ENCODE data around the gene ADRA1B.
A peak's percentile ranks its signal among the peaks of the same experiment; 100 is the strongest.

The ADRA1B gene

DNA sequence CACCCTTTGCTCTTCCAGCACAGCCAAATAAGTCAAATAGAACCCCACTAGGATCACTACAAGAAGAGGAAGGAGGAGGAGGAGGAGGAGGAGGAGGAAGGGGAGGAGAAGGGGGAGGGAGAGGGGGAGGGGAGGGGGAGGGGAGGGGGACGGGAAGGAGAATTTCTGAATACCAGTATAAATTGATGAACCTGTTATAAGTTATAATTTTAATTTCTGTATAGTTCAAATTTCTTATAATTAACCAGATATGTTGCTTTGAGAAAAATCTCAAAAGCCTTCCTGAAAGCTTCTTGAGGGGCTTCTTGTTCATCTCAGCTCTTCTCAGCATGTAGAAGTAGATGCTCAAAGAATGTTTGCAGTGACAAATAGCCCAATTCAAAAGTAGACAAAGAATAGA, 15.0 kb upstream of the ADRA1B start:
- FAIRE-seq (no peak), DNase-seq (ENCODE audit: low spot score) (no peak)

DNA sequence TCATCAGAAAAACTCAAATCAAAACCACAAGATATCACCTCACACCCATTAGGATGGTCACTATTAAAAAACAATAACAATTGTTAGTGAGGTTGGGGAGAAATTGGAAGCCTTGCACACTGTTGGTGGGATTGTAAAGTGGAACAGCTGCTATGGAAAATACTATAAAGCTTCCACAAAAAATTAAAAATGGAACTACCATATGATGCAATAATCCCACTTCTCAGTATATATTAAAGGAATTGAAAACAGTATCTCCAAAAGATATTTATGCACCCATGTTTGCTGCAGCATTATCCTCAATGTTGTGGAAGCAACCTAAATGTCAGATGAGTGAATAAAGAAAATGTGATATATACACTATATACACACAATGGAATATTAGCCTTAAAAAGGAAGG, 14.5 kb upstream of the ADRA1B start:
- FAIRE-seq (no peak), DNase-seq (ENCODE audit: low spot score) (no peak)

DNA sequence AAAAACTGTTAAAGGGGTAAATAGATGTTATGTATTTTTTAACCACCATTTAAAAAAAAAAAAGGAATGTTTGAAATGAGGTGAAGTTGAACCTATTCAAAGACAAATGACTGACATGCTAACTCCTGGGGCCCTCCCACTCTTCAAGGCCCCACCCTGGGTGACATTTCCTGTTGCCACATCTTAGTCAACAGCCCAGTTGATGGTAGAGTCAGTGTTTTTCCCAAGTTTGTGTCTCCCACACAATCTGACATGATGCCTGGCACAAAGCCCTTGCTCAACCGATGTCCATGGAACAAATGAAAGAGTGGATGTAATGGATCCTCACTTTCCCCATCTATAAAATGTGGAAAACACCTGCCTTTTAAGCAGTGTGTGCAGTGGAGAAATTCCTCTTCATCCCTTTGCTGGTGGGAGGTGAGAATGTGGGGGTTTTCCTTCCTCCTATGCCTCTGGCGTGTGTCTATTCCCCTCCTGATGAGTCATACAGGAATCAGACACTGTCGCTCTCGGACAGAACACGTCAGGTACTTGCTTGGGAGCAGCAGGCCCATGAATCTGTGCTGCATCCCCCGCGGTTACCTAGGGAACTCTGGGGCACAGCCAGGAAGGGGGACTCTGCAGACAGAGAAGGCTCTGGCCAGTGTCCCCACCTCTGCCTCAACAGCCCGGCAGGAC, 13.7 kb upstream of the ADRA1B start:
- peak; percentile 44 for FAIRE-seq

GRCh38 chr5:159903131-159903530, 13.2 kb upstream of the ADRA1B start:
- FAIRE-seq (no peak), DNase-seq (ENCODE audit: low spot score) (no peak)

More for the DNA sequence above, 13.7 kb upstream of the ADRA1B start:
- DNase-seq (ENCODE audit: low spot score): peak; percentile 87

- FAIRE-seq (no peak), DNase-seq (ENCODE audit: low spot score) (no peak)
Measured at GRCh38 chr5:159904874-159905273, 11.4 kb upstream of the ADRA1B start.

DNA sequence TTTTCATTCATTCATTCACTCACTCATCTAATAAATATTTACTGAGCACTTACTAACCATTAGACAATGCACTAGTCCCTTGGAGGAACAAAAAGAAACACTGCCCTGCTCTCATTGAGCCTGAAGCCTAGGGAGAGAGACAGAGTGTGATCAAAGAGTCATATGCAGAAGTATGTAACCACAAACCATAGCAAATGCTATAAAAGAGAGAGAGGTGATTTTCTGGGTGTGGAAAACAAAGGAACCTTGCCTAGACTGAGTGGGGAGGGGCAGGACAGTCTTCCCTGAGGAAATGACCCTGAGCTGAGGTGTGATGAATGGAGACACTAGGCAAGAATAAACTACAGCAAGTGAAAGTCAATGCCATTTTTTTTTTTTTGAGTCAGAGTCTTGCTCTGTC, 10.8 kb upstream of the ADRA1B start:
- FAIRE-seq: peak; percentile 40
- peak; percentile 87 for DNase-seq (ENCODE audit: low spot score)

DNA sequence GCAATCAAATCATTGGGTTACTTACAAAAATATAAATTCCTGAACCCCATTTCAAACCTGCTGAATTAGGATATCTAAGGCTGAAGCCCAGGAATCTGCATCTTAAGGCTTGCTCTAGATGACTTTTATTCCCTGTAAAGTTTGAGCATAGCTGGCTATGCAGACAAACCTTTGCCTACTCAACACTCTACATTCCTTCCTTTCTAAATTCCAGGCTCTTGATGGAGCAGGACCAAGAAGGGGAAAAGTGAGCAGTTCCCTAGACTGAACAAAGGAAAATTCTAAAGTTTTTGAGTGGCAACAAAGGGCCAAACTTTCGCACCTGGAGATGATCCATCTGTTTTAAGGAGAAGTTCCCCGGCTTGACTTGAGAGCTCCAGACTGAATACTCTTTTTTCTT, 9.8 kb upstream of the ADRA1B start:
- DNase-seq (ENCODE audit: low spot score): no peak
- FAIRE-seq: no peak

DNA sequence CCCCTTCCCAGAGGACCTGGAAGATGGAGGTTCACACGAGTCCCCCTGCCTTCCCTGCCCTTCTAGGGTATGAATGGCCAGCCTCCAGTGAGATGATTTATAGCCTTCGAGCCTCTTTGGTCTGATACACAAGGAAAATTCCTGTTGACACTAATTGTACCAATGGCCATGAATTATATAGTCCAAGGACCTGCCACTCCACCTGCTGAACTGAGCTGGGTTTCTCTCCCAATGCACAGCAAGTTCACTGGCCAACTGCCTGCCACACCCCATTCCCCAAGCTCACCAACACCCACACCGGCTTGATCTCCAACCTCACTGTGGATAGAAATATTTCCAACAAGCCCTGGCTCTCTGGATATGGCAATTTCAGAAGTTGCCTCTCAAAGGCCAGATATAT, 9.3 kb upstream of the ADRA1B start:
- DNase-seq (ENCODE audit: low spot score) (no peak), FAIRE-seq (peak; percentile 9)

DNA sequence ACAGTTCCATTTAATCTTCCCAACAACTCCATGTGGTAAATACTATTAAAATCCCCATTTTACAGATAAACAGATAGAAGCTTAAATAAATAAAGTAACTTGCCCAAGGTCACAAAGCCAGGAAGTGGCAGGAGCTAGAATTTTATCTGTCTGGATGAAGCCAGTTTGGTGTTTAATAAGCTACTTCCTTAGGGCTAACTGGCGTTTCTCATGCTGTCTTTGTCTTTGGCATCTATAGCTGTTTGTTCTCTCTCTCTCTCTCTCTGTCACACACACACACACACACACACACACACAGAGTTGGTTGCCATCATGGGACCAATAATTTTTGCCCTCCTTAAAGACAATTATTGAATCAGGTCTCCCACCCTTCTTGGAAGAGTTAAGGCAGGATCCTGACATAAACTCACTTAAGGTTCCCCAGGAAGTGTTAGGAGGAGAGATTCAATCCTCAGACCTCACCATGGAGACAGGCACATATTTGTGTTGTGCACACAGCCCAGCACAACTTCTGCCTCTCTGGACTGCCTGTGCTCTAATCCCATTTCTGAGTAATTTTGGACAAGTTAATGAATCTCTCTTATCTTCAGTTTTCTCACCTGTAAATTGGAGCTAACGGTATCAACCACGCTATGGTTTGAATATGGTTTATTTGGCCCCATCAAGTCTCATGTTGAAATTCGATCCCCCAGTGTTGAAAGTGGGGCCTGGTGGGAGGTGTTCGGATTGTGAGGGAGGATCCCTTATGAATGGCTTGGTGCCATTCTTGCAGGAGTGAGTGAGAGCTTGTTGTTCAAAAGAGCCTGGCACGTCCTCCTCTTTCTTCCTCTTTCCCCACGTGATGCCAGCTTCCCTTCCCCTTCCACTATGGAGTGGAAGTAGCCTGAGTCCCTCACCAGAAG, 8.3 kb upstream of the ADRA1B start:
- FAIRE-seq: no peak
- no peak for DNase-seq (ENCODE audit: low spot score)

- DNase-seq (ENCODE audit: low spot score) (no peak), FAIRE-seq (no peak)
Measured at GRCh38 chr5:159908591-159908940, 7.7 kb upstream of the ADRA1B start.

GRCh38 chr5:159909126-159909525, 7.2 kb upstream of the ADRA1B start:
- FAIRE-seq (no peak), DNase-seq (ENCODE audit: low spot score) (no peak)

- no peak for FAIRE-seq
- no peak for DNase-seq (ENCODE audit: low spot score)
Measured at GRCh38 chr5:159910207-159910842, 6.0 kb upstream of the ADRA1B start.

DNA sequence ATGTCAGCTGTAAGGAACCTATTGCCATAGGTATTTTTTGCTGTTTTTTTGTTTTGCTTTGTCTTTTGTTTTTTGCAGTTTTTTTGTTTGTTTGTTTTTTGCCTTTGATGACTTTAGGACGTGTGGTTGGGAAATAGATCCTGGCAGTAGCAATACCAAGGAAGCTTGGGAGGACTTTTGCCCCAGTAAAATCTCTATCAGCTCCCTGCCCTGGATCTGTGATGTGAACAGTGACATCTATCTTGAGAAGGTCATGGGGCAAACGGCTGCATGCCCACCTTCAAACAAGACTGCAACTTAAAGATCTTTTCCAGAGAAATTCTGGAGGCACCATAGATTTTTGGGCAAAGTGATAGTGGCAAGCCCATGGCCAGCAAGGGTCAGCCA, 5.4 kb upstream of the ADRA1B start:
- no peak for FAIRE-seq
- DNase-seq (ENCODE audit: low spot score): no peak

DNA sequence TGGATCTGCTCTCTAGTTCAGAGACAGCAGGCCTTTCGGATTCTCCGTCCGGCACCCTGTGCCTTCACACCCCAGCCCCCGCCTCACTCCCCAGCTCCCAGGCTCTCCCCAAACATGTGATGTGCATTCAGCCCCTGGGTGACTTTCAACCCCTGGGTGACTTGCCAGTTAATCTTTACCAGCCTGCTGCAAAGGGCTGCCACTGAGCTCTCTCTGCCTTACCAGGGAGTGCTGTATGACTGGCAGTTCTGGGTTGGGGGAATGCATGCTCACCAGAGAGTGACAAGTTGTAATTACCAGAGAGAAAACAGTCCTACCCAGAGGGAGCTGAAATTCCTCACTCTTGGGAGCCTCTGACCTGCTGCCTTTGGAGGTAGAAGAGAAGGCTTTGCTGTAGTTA, 4.9 kb upstream of the ADRA1B start:
- FAIRE-seq: no peak
- no peak for DNase-seq (ENCODE audit: low spot score)

GRCh38 chr5:159912033-159912800, 4.1 kb upstream of the ADRA1B start:
- DNase-seq (ENCODE audit: low spot score) (peak; percentile 48), FAIRE-seq (peak; percentile 56)

DNA sequence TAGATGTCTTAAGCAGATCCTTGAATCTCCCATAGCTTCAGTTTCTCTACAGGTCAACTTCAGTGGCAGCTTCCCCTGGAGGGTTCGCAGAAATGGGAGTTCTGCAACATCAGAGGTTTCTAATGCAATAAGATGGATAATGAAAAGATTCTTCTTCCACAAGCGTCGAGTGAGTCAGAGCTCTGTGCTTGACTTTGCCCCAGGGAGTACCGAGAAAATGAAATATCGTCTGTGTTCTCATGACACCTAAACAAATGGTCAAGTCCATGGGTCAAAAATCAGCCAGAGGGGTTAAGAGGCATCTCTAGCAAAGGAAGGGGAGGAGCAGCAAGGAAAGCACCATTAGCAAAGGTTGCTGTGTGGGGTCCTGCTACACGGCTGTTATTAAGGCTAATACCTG, 3.2 kb upstream of the ADRA1B start:
- no peak for FAIRE-seq
- no peak for DNase-seq (ENCODE audit: low spot score)

DNA sequence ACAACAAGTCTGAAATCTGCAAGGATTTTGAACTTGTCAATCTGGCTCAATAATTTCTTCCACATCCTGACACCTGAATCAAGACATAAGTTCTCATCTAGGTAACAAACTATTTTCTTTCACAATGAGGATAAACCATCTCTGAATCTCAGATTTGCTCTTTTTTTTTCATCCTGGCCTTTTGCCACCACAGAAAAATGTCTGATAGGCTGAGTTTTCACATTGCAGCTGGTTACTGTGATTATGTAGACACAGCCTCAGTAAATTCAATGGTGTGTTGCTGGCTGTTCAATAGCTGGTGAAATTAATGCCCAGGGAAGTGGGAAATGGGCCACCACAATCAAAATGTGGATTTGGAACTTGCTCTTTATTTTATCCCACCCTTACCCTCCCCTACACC, 2.8 kb upstream of the ADRA1B start:
- DNase-seq (ENCODE audit: low spot score) (no peak), FAIRE-seq (peak; percentile 67)

GRCh38 chr5:159916841-159917761, 819 bp downstream of the ADRA1B start:
- FAIRE-seq (no peak), DNase-seq (ENCODE audit: low spot score) (no peak)

DNA sequence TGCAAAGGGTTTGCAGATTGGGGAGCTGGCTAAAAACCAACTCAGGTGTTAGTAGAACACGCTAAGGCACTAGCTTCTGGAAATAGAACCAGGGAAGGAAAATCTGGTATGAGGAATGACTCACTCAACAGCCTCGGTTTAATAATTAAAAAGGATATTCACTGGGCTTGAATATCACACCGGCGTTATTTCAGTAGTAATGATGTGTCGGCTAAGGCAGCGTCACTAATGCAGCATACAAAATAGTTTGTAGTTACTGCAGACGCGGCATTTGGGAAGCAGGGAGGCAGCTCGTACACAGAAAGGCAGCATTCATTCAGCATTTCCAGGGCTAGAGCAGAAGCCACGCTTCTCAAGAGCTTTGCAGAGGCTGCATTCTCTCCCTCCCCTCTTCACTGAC, 1.7 kb downstream of the ADRA1B start:
- FAIRE-seq (no peak), DNase-seq (ENCODE audit: low spot score) (no peak)

GRCh38 chr5:159921721-159922120, 5.4 kb downstream of the ADRA1B start:
- FAIRE-seq (no peak), DNase-seq (ENCODE audit: low spot score) (no peak)

DNA sequence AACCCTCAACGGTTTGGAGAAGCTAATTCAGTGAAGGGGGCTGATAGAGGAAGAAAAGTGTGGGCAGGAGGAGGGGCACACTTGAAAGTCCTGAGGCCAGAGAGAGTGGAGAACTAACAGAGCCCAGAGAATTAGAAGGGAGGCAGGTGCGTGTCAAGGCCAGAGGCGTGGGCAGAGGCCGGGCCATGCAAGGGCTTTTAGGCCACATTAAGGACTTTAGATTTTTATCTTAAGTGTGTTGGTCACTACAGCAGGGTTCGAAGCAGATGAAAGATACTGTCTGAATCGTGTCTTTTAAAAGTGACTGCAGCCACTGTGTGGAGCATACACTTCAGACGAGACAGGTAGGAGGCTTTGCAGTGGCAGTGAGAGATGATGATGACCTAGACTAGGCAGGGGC, 6.7 kb downstream of the ADRA1B start:
- FAIRE-seq (no peak), DNase-seq (ENCODE audit: low spot score) (no peak)
